ENCODE data around the gene GLI3.

DNA sequence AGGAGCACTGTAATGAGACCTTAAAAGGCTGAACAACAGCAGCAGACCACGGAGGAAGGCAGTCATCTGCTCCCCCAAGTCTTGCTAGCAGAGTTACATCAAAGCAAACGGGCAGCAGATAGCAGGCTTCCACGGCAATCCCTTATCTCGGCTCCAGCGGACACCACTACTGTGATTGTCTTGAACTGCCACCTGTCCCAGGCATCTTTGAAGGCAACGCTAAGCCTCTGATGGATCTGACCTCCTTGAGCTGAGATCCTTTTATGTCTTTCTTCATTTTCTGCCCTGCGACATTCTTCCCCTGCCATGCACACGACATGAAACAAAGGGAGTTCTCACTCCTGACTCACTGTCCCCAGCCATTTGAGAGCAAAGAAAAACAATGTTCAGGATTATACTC, 111.7 kb downstream of the GLI3 start:
- TF ChIP-seq YY1 (IDR thresholded peaks at IDR 0.05; ENCODE audit: insufficient read depth, insufficient read length), result no peak
- TF ChIP-seq SUZ12 (IDR thresholded peaks at IDR 0.05; ENCODE audit: extremely low read depth, insufficient read depth, insufficient read length), result no peak
- no peak for TF ChIP-seq ZNF274 (IDR thresholded peaks at IDR 0.05; ENCODE audit: low read depth, low read length)
